Heart left ventricle (tissue), 16 donors: ENCODE data around the gene CCDC51. TPM values are rescaled to one million over a fixed set of nuclear protein-coding genes. Genes with fewer than 3 reads are reported as not detected.

Source experiments
- ATAC-seq, 4 donors: fragments of 200-7000 bp; cut with Tn5 transposase; one replicate each; pipeline ENCODE4 v1.9.1; 2020 to 2022; ENCODE audit warnings: moderate library complexity in 4 of 4, mild to moderate bottlenecking in 3 of 4, moderate number of reproducible peaks in 1 of 4
- DNase-seq, 5 donors: peaks; one replicate each; pipeline ENCODE4 v3.0.0-alpha.2; 2020
- H3K27ac ChIP-seq, 12 donors: fragments of 200-600 bp; sonication (generic) in 4 of 12; one replicate each; pipeline versions ENCODE4 v1.5.0 to v1.8.0; 2016 to 2022; ENCODE audit warnings: mild to moderate bottlenecking in 2 of 12
- H3K27me3 ChIP-seq, 9 donors: fragments of 200-600 bp; sonication (generic) in 2 of 9; one replicate each; pipeline versions ENCODE4 v1.5.1 to v1.8.0; 2016 to 2022; ENCODE audit warnings: mild to moderate bottlenecking in 3 of 9
- H3K36me3 ChIP-seq, 9 donors: fragments of 200-600 bp; sonication (generic) in 2 of 9; one replicate each; pipeline versions ENCODE4 v1.5.0 to v1.8.0; 2018 to 2022; ENCODE audit warnings: mild to moderate bottlenecking in 2 of 9
- H3K4me1 ChIP-seq, 12 donors: fragments of 200-600 bp; sonication (generic) in 4 of 12; one replicate each; pipeline versions ENCODE4 v1.5.0 to v1.8.0; 2016 to 2022; ENCODE audit warnings: mild to moderate bottlenecking in 3 of 12
- H3K4me3 ChIP-seq, 12 donors: fragments of 200-600 bp; sonication (generic) in 4 of 12; one replicate each; pipeline versions ENCODE4 v1.5.0 to v1.8.0; 2017 to 2022; ENCODE audit warnings: mild to moderate bottlenecking in 9 of 12, moderate library complexity in 4 of 12
- H3K9me3 ChIP-seq, 12 donors: fragments of 200-600 bp; sonication (generic) in 4 of 12; one replicate each; pipeline versions ENCODE4 v1.5.0 to v1.8.0; 2016 to 2022; ENCODE audit warnings: mild to moderate bottlenecking in 1 of 12
- POLR2A ChIP-seq, 2 donors: fragments of 450-650 bp; IDR thresholded peaks; one replicate each; pipeline ENCODE4 v1.6.1; 2017; ENCODE audit warnings: antibody characterized with exemption in 2 of 2, mild to moderate bottlenecking in 2 of 2, moderate library complexity in 2 of 2
- WGBS, 4 donors: extraction: QIAGEN DNeasy Blood & Tissue Kit in 2 of 4; methylation state at CpG; one replicate each; pipeline versions ENCODE4 v1.1.5 to v1.1.7; 2013 to 2018; 5-methylcytosine and 5-hydroxymethylcytosine counted together
- intact Hi-C, 10 donors: fragments of 100-400 bp; cut with DNase I; formaldehyde crosslinking; loops; one replicate each; pipeline versions ENCODE4 v1.11.1 to v1.14.2; 2022
- polyA plus RNA-seq, 2 donors: library from polyadenylated mRNA; stranded (reverse); fragments of 200-250 nt; gene quantifications; one replicate each; pipeline ENCODE4 v1.2.3, GENCODE V29; 2013
- total RNA-seq, 9 donors: library from RNA; depleted of rRNA in 2 of 9; stranded (reverse); fragments of >200 nt in 2 of 9; fragmentation: NEBNext Ultra II Directional in 3 of 9; extraction: Animal tissue kit (Norgen Biotek cat#: 25700) in 3 of 9; gene quantifications; one replicate each; pipeline versions ENCODE4 v1.1.0 to v1.2.4, GENCODE V29; 2016 to 2023
- TF ChIP-seq, protein P1 (sequence below), 12 donors: fragments of 200-600 bp; sonication (generic) in 4 of 12; IDR thresholded peaks; one replicate each; pipeline versions ENCODE4 v1.5.0 to v1.8.0; 2018 to 2022; ENCODE audit warnings: antibody characterized with exemption in 12 of 12, mild to moderate bottlenecking in 5 of 12
- donor health status: ischemic (EF 13 %, LVEDD 7.1; RV severe dilation, severe dysfunction).
- donor health status: healthy with polysubstance abuse.
- donor health status: DM: no; HTN: yes; CAD: no.
- donor health status: DM: no; HTN: no; CAD: no.
- donor health status: ischemic (EF 25% LVEDD 6.9; RV normal size, moderate dysfunction).
- donor health status: ischemic (EF 25% LVEDD 5.7; RV mildly dilated, moderate dysfunction).
- donor health status: healthy.
- donor health status: DM: yes; HTN: yes; CAD: no.
- donor health status: ischemic (EF 35%, LVEDD 5.7; RV mildly dilated, moderate dysfunction).
- donor health status: nonischemic (EF 11% LVEDD 7.7; RV severe dilation, severe dysfunction).
- donor health status: DM: yes; HTN: yes; CAD: no.
- donor health status: PGD.
- donor health status: ischemic (EF 29% LVEDD 5.4; RV normal size, mild dysfunction).
- donor health status: nonischemic (EF 23%, LVEDD 6.1; RV moderate dilation, normal function).

The CCDC51 gene
- total and polyA plus RNA-seq, 11 donors, result 8.2 to 14.8 (median 11.6) TPM

DNA sequence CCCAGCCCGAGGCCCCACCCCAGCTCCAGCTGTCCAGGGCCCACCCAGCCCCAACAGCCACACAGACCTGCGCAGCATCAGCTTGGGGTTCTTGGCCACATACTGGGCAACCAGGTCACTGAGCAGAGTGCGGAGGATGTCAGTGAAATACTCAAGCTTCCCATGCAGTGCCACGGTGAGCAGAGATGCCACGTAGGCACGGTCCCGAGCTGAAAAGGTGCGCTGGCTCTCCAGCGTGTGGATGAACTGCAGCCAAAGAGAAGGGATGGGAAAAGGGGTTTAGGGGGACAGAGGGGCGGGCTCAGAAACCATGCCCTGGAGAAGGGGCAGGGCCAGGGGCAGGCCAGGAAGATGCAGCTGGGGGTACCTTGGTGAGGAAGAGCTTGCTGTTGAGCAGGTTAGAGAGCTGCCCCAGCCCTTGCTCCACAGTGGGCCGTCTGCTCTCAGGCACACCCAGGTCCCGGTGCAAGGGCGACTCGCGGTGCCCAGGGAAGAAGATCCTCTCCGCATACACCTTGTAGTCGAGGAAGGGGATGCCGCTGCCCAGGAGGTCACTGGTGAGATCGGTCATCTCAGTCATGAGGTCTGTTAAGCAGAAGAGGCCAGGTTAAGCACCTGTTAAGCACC lies 27.4 kb downstream of the CCDC51 start:
- TF ChIP-seq, protein P1, sequence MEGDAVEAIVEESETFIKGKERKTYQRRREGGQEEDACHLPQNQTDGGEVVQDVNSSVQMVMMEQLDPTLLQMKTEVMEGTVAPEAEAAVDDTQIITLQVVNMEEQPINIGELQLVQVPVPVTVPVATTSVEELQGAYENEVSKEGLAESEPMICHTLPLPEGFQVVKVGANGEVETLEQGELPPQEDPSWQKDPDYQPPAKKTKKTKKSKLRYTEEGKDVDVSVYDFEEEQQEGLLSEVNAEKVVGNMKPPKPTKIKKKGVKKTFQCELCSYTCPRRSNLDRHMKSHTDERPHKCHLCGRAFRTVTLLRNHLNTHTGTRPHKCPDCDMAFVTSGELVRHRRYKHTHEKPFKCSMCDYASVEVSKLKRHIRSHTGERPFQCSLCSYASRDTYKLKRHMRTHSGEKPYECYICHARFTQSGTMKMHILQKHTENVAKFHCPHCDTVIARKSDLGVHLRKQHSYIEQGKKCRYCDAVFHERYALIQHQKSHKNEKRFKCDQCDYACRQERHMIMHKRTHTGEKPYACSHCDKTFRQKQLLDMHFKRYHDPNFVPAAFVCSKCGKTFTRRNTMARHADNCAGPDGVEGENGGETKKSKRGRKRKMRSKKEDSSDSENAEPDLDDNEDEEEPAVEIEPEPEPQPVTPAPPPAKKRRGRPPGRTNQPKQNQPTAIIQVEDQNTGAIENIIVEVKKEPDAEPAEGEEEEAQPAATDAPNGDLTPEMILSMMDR (IDR thresholded peaks at IDR 0.05), result no peak
- no peak for TF ChIP-seq POLR2A (IDR thresholded peaks at IDR 0.05)
- Histone ChIP-seq H3K27ac (no peak overlapping the region), H3K27me3 (no peaks in the 10 kb centered on the region), H3K36me3 (peaks cover 0 to 88% (median 73%) of the 10 kb centered on the region in 9 donors), H3K4me1 (no peaks in the 10 kb centered on the region), H3K9me3 (no peaks in the 10 kb centered on the region), H3K4me3 (no peak overlapping the region)
- ATAC-seq (no peak), DNase-seq (peak in 3 of 5 donors; percentile 9 to 23 (median 10))
- intact Hi-C loops, result no loop called here
- WGBS, 4 donors, result 92 to 95% (median 93%) methylated on average over 17 to 19 of the region's 19 CpGs

DNA sequence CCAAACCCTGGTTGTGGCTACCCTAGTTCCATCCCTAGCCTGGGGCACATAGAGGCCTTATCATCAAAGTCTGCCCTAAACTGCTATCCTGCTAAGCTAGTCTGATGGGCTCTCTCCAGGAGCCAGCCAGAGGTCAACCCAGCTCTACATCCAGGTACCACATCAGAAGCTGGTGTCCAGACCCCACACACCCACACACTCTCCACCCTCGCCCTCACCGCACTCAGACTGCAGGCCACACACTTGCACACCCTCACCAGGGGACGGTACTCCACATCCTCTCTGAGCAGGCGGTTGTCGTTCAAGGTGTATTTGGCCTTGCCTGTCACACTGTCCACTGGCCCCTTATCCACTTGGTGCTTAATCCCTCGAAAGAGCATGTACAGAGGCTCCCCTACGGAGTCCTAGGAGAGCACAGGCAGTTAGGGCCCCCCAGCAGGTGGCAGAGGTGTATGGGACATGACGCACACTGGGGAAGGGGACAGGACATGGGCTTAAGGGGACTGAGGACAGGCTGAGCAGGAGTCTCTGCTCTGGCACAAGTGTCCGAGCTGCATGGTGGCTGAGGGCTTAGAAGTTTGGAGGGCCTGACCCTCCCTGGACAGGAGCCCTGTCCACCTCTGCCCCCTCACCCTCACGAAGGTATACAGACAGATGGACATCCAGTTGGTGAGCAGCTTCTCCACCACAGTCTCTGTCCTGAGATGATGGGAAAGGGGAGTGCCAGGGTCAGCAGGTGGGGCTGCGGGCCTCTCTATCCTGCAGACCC lies 28.1 kb downstream of the CCDC51 start:
- no peaks in the 10 kb centered on the region for H3K4me1 ChIP-seq
- TF ChIP-seq, protein P1 (IDR thresholded peaks at IDR 0.05), result no peak
- no peak for TF ChIP-seq POLR2A (IDR thresholded peaks at IDR 0.05)
- H3K27ac ChIP-seq, result no peak overlapping the region
- no peaks in the 10 kb centered on the region for H3K9me3 ChIP-seq
- peak in 3 of 5 donors; percentile 8 to 18 (median 11) for DNase-seq
- no peak overlapping the region for H3K4me3 ChIP-seq
- intact Hi-C loops, result no loop called here
- H3K27me3 ChIP-seq, result no peaks in the 10 kb centered on the region
- ATAC-seq, result no peak
- peaks cover 0 to 88% (median 73%) of the 10 kb centered on the region in 9 donors for H3K36me3 ChIP-seq
- WGBS, 4 donors, result 89 to 95% (median 93%) methylated on average over 10 to 11 of the region's 11 CpGs

DNA sequence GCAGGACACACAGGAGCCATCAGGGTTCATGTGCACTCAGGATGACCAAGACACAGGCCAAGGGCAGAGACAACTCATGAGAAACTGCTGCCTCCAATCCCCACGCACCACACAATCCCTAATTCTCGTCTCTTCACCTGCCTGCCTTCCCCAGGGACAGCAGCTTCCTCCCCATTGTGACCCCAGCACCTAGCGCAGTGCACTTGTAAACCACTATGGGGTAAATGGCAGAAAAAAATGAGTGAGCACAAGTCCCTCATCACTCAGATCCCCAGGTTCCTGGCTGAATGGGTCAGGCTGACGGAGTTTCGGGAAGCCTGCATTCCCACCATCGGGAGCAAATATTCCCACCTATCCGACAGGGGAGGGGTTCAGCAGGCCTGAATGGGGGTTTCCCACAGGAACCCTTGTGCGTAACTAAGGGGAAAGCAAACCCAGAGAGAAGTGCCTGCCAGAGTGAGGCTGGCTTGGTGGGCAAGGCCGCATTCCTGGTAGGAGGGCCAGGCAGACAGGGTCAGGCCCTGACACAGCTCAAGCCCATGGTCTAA lies 28.8 kb downstream of the CCDC51 start:
- H3K4me3 ChIP-seq, result no peak overlapping the region
- peaks cover 0 to 94% (median 75%) of the 10 kb centered on the region in 9 donors for H3K36me3 ChIP-seq
- no peaks in the 10 kb centered on the region for H3K4me1 ChIP-seq
- H3K27me3 ChIP-seq, result no peaks in the 10 kb centered on the region
- H3K9me3 ChIP-seq, result no peaks in the 10 kb centered on the region
- DNase-seq (peak in 2 of 5 donors; percentile 3 to 6), ATAC-seq (no peak)
- WGBS, 4 donors, result 93 to 96% (median 94%) methylated on average over 9 of the region's 9 CpGs
- no peak for TF ChIP-seq POLR2A (IDR thresholded peaks at IDR 0.05)
- TF ChIP-seq, protein P1 (IDR thresholded peaks at IDR 0.05), result no peak
- H3K27ac ChIP-seq, result no peak overlapping the region
- intact Hi-C loops, result no loop called here
